ENCODE data around the gene COA1.
"Not testable (repeated sequence)": the region's sequence is repeated elsewhere in the genome, so short reads cannot be mapped to it uniquely, and the experiment has no call there.

COA1 gene

GRCh38 chr7:43615558-43616145, 113.7 kb downstream of the COA1 start:
- Histone ChIP-seq H3K9me3 (ENCODE audit: control insufficient read depth, low read depth, low read length) (no peaks in the 10 kb centered on the region), H3K27me3 (ENCODE audit: control insufficient read depth, insufficient read depth, low read length) (no peaks in the 10 kb centered on the region), H3K9ac (ENCODE audit: low read length) (no peak overlapping the region), H3K4me3 (ENCODE audit: low read length) (no peak overlapping the region), H3K27ac (ENCODE audit: low read length) (no peak overlapping the region), H3K36me3 (ENCODE audit: control insufficient read depth, low read depth, low read length) (no peaks in the 10 kb centered on the region), H3K4me1 (ENCODE audit: control insufficient read depth, low read depth, low read length) (no peaks in the 10 kb centered on the region)

GRCh38 chr7:43612599-43613589, 116.4 kb downstream of the COA1 start:
- no peak overlapping the region for H3K9ac ChIP-seq (ENCODE audit: low read length)
- no peak overlapping the region for H3K27ac ChIP-seq (ENCODE audit: low read length)

DNA sequence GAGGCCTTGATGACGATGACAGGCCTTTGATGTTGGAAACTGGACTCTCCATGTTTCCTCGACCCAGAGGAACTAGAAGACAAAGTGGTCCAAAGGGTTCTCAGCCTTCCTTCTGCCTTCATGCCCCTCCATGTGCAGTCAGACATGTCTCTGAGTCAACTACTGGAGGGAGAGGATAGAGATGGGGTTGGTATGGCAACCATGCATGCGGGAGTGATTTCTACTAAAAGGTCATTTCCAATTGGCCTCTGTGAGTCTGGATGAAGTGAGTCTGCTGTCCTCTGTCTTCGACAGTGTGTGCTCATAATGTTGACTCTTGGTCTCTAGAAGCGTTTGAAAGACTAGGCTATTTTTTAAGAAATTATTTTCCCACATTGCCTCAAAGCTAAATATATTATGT, 117.2 kb downstream of the COA1 start:
- Histone ChIP-seq H3K4me1 (ENCODE audit: control insufficient read depth, low read depth, low read length) (no peaks in the 10 kb centered on the region), H3K4me3 (ENCODE audit: low read length) (no peak overlapping the region), H3K36me3 (ENCODE audit: control insufficient read depth, low read depth, low read length) (peaks cover 5% of the 10 kb centered on the region), H3K9me3 (ENCODE audit: control insufficient read depth, low read depth, low read length) (no peaks in the 10 kb centered on the region), H3K27me3 (ENCODE audit: control insufficient read depth, insufficient read depth, low read length) (no peaks in the 10 kb centered on the region), H3K9ac (ENCODE audit: low read length) (no peak overlapping the region), H3K27ac (ENCODE audit: low read length) (no peak overlapping the region)

More at GRCh38 chr7:43612599-43613589, 116.4 kb downstream of the COA1 start:
- Histone ChIP-seq H3K9me3 (ENCODE audit: control insufficient read depth, low read depth, low read length) (no peaks in the 10 kb centered on the region), H3K4me1 (ENCODE audit: control insufficient read depth, low read depth, low read length) (no peaks in the 10 kb centered on the region), H3K27me3 (ENCODE audit: control insufficient read depth, insufficient read depth, low read length) (no peaks in the 10 kb centered on the region), H3K36me3 (ENCODE audit: control insufficient read depth, low read depth, low read length) (peaks cover 5% of the 10 kb centered on the region), H3K4me3 (ENCODE audit: low read length) (no peak overlapping the region)

GRCh38 chr7:43609097-43609496, 120.2 kb downstream of the COA1 start:
- no peak overlapping the region for H3K9ac ChIP-seq (ENCODE audit: low read length)
- no peak overlapping the region for H3K27ac ChIP-seq (ENCODE audit: low read length)
- peaks cover 3% of the 10 kb centered on the region for H3K9me3 ChIP-seq (ENCODE audit: control insufficient read depth, low read depth, low read length)
- no peak overlapping the region for H3K4me3 ChIP-seq (ENCODE audit: low read length)
- no peaks in the 10 kb centered on the region for H3K27me3 ChIP-seq (ENCODE audit: control insufficient read depth, insufficient read depth, low read length)
- peaks cover 5% of the 10 kb centered on the region for H3K36me3 ChIP-seq (ENCODE audit: control insufficient read depth, low read depth, low read length)
- no peaks in the 10 kb centered on the region for H3K4me1 ChIP-seq (ENCODE audit: control insufficient read depth, low read depth, low read length)

DNA sequence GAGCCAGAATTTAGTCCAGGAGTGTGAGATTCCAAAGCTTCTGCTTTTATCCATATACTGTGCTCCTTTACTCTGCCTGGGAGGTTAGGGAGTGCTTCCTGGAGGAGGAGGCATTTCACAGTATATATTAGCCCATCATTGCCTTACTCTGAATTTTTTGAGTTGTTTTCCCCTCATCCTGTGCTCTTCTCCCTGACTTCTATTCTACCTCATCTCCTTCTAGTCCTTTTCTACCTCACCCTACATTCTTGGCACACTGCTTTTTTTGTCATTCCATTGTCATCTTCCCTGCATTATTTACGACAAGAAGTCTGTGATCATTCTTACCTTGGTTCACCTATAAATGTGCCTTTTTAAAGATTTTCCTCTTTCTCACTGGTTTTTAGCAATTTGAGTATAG, 125.1 kb downstream of the COA1 start:
- Histone ChIP-seq H3K4me3 (ENCODE audit: low read length) (no peak overlapping the region), H3K4me1 (ENCODE audit: control insufficient read depth, low read depth, low read length) (peaks cover 7% of the 10 kb centered on the region), H3K9me3 (ENCODE audit: control insufficient read depth, low read depth, low read length) (peaks cover 3% of the 10 kb centered on the region), H3K36me3 (ENCODE audit: control insufficient read depth, low read depth, low read length) (peaks cover 4% of the 10 kb centered on the region), H3K27ac (ENCODE audit: low read length) (no peak overlapping the region), H3K9ac (ENCODE audit: low read length) (no peak overlapping the region), H3K27me3 (ENCODE audit: control insufficient read depth, insufficient read depth, low read length) (no peaks in the 10 kb centered on the region)

DNA sequence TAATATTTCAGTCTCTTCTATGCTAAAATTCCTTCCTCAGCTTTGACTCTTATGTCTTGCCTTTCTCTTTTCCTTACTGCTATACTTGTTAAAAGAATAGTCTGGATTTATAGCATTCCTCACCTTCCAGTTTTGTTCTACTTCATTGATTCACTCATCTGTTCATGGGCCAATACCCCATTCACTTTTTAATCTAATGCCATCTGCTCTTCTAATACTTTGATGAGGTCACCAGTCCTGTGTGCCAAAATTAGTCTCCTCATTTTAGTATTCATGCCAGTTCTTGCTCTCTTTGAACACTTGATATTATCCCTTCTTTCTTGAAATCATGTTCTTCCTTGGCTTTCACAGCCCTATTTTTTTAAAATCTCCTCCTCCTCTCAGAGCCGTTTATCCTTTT, 127.1 kb downstream of the COA1 start:
- Histone ChIP-seq H3K27ac (ENCODE audit: low read length) (no peak overlapping the region), H3K9ac (ENCODE audit: low read length) (no peak overlapping the region), H3K36me3 (ENCODE audit: control insufficient read depth, low read depth, low read length) (no peaks in the 10 kb centered on the region), H3K27me3 (ENCODE audit: control insufficient read depth, insufficient read depth, low read length) (no peaks in the 10 kb centered on the region), H3K9me3 (ENCODE audit: control insufficient read depth, low read depth, low read length) (peaks cover 3% of the 10 kb centered on the region), H3K4me1 (ENCODE audit: control insufficient read depth, low read depth, low read length) (peaks cover 7% of the 10 kb centered on the region), H3K4me3 (ENCODE audit: low read length) (no peak overlapping the region)

- H3K4me3 ChIP-seq (ENCODE audit: low read length): no peak overlapping the region
- H3K27ac ChIP-seq (ENCODE audit: low read length): no peak overlapping the region
- no peaks in the 10 kb centered on the region for H3K36me3 ChIP-seq (ENCODE audit: control insufficient read depth, low read depth, low read length)
- H3K9ac ChIP-seq (ENCODE audit: low read length): no peak overlapping the region
- H3K9me3 ChIP-seq (ENCODE audit: control insufficient read depth, low read depth, low read length): peaks cover 3% of the 10 kb centered on the region
- no peaks in the 10 kb centered on the region for H3K27me3 ChIP-seq (ENCODE audit: control insufficient read depth, insufficient read depth, low read length)
- H3K4me1 ChIP-seq (ENCODE audit: control insufficient read depth, low read depth, low read length): peaks cover 7% of the 10 kb centered on the region
These were observed 129.3 kb downstream of the COA1 start for GRCh38 chr7:43600056-43600455.

DNA sequence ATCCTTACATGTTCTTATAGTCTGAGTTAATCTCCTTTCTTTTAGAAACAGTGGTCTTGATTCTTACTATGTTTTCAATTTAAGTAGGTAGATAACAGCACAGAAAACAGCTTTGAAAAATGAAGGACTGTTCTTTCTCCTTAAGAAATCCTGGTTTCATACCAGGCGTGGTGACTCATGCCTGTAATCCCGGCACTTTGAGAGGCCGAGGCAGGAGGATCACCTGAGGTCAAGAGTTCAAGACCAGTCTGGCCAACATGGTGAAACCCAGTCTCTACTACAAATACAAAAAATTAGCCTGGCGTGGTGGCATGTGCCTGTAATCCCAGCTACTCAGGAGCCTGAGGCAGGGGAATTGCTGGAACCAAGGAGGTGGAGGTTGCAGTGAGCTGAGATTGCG, 132.9 kb downstream of the COA1 start:
- not testable (repeated sequence) for H3K9me3 ChIP-seq (ENCODE audit: control insufficient read depth, low read depth, low read length); H3K36me3 ChIP-seq (ENCODE audit: control insufficient read depth, low read depth, low read length)

DNA sequence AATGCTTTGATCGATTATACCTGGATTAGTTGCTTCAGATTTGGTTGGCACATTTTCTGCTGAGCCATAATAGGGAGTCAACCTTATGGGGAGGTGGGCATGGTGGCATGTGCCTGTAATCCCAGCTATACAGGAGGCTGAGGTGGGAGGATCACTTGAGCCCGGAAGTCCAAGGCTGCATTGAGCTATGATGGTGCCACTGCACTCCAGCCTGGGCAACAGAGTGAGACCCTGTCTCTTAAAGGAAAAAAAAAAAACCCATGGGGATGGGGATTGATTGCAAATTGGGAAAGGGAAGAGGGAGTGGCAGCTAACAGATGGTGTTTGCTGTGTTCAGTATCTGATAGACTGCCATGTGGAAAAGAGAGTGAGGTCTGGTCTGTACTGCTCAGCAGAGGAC, 135.3 kb downstream of the COA1 start:
- no peak overlapping the region for H3K27ac ChIP-seq (ENCODE audit: low read length)
- no peaks in the 10 kb centered on the region for H3K36me3 ChIP-seq (ENCODE audit: control insufficient read depth, low read depth, low read length)
- no peak overlapping the region for H3K4me3 ChIP-seq (ENCODE audit: low read length)
- no peak overlapping the region for H3K9ac ChIP-seq (ENCODE audit: low read length)
- no peaks in the 10 kb centered on the region for H3K9me3 ChIP-seq (ENCODE audit: control insufficient read depth, low read depth, low read length)
- H3K27me3 ChIP-seq (ENCODE audit: control insufficient read depth, insufficient read depth, low read length): no peaks in the 10 kb centered on the region
- H3K4me1 ChIP-seq (ENCODE audit: control insufficient read depth, low read depth, low read length): no peaks in the 10 kb centered on the region

More for the DNA sequence above, 132.9 kb downstream of the COA1 start:
- H3K4me1 ChIP-seq (ENCODE audit: control insufficient read depth, low read depth, low read length); H3K4me3 ChIP-seq (ENCODE audit: low read length); H3K9ac ChIP-seq (ENCODE audit: low read length); H3K27me3 ChIP-seq (ENCODE audit: control insufficient read depth, insufficient read depth, low read length); H3K27ac ChIP-seq (ENCODE audit: low read length): not testable (repeated sequence)

DNA sequence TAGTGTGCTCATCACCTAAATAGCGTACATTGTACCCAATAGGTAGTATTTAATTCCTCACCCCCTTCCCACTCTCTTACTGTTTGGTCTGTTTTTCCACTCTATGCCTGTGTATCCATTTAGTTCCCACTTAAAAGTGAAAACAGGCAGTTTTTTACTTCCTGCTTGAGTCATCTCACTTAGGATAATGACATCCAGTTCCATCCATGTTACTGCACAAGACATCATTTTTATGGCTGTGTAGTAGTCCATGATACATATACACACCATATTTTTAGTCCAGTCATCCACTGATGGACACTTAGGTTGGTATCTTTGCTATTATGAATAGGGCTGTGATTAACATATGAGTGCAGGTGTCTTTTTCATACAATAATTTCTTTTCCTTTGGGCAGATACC, 136.3 kb downstream of the COA1 start:
- no peak overlapping the region for H3K4me3 ChIP-seq (ENCODE audit: low read length)
- no peaks in the 10 kb centered on the region for H3K9me3 ChIP-seq (ENCODE audit: control insufficient read depth, low read depth, low read length)
- no peaks in the 10 kb centered on the region for H3K4me1 ChIP-seq (ENCODE audit: control insufficient read depth, low read depth, low read length)
- H3K27ac ChIP-seq (ENCODE audit: low read length): no peak overlapping the region
- no peaks in the 10 kb centered on the region for H3K27me3 ChIP-seq (ENCODE audit: control insufficient read depth, insufficient read depth, low read length)
- H3K9ac ChIP-seq (ENCODE audit: low read length): no peak overlapping the region
- no peaks in the 10 kb centered on the region for H3K36me3 ChIP-seq (ENCODE audit: control insufficient read depth, low read depth, low read length)

DNA sequence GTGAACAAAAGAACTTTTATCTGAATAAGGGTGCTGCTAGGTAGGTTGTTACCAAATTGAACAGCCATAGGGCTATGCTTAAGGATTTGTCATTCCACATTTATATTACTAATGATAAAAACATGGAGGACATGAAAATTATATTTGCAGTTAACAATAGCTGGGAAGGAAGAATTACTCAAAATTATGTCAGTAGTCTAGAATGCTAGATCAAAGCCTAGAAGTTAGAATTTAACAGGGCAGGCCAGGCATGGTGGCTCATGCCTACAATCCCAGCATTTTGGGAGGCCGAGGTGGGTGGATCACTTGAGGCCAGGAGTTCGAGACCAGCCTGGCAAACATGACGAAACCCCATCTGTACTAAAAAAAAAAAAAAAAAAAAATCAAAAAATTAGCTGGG, 137.0 kb downstream of the COA1 start:
- Histone ChIP-seq H3K4me1 (ENCODE audit: control insufficient read depth, low read depth, low read length) (no peaks in the 10 kb centered on the region), H3K9me3 (ENCODE audit: control insufficient read depth, low read depth, low read length) (no peaks in the 10 kb centered on the region), H3K4me3 (ENCODE audit: low read length) (no peak overlapping the region), H3K27ac (ENCODE audit: low read length) (no peak overlapping the region), H3K9ac (ENCODE audit: low read length) (no peak overlapping the region), H3K36me3 (ENCODE audit: control insufficient read depth, low read depth, low read length) (no peaks in the 10 kb centered on the region), H3K27me3 (ENCODE audit: control insufficient read depth, insufficient read depth, low read length) (no peaks in the 10 kb centered on the region)

Data from iPS-18a (cell line).